NCI-H345 treated with DMSO at 0.1 percent for 48 hours (cell line): ENCODE measurements around the gene GALNT8.
"Not testable (repeated sequence)": the region's sequence is repeated elsewhere in the genome, so short reads cannot be mapped to it uniquely, and the experiment has no call there.

ENCODE experiments used
- DNase-seq: peaks from one replicate; lab custom pipeline; 2025; ENCODE audit not compliant: unreplicated experiment; lab: John Stamatoyannopoulos, UW

GALNT8 gene

GRCh38 chr12:4719821-4720636 lies at the start of gene GALNT8:
TSS of gene GALNT8 (plus strand) at chr12:4720400. CDS start at chr12:4720678, 278 bp downstream.
- DNase-seq: no peak

GRCh38 chr12:4679711-4680110 lies 40.5 kb upstream of the GALNT8 start:
- DNase-seq: no peak

- DNase-seq: no peak
Measured at GRCh38 chr12:4681732-4682131, 38.5 kb upstream of the GALNT8 start.

GRCh38 chr12:4685317-4685716 lies 34.9 kb upstream of the GALNT8 start:
- DNase-seq: no peak

GRCh38 chr12:4690760-4691159 lies 29.4 kb upstream of the GALNT8 start:
- DNase-seq: no peak

- no peak for DNase-seq
Measured at GRCh38 chr12:4700621-4701026, 19.6 kb upstream of the GALNT8 start.

- no peak for DNase-seq
Measured at GRCh38 chr12:4701395-4702190, 18.6 kb upstream of the GALNT8 start.

- no peak for DNase-seq
Measured at GRCh38 chr12:4703676-4704075, 16.5 kb upstream of the GALNT8 start.

- DNase-seq: no peak
Measured at GRCh38 chr12:4705824-4706223, 14.4 kb upstream of the GALNT8 start.

GRCh38 chr12:4707306-4707705 lies 12.9 kb upstream of the GALNT8 start:
- no peak for DNase-seq

- DNase-seq: no peak
Measured at GRCh38 chr12:4710113-4710512, 10.1 kb upstream of the GALNT8 start.

- DNase-seq: no peak
Measured at GRCh38 chr12:4714879-4715278, 5.3 kb upstream of the GALNT8 start.

GRCh38 chr12:4717806-4718205 lies 2.4 kb upstream of the GALNT8 start:
- DNase-seq: no peak

GRCh38 chr12:4720637-4720995 lies 416 bp downstream of the GALNT8 start:
- no peak for DNase-seq

- not testable (repeated sequence) for DNase-seq
Measured at GRCh38 chr12:4721587-4721986, 1.4 kb downstream of the GALNT8 start.

- no peak for DNase-seq
Measured at GRCh38 chr12:4723226-4723625, 3.0 kb downstream of the GALNT8 start.

- DNase-seq: no peak
Measured at GRCh38 chr12:4725057-4725456, 4.9 kb downstream of the GALNT8 start.

GRCh38 chr12:4734625-4735340 lies 14.6 kb downstream of the GALNT8 start:
- no peak for DNase-seq

GRCh38 chr12:4736091-4736490 lies 15.9 kb downstream of the GALNT8 start:
- no peak for DNase-seq

- DNase-seq: no peak
Measured at GRCh38 chr12:4738541-4738940, 18.3 kb downstream of the GALNT8 start.

- DNase-seq: no peak
Measured at GRCh38 chr12:4742416-4742970, 22.3 kb downstream of the GALNT8 start.
